ENCODE measurements around the gene SLC25A47. TPM values are rescaled to one million over a fixed set of nuclear protein-coding genes. Genes with fewer than 3 reads are reported as not detected.

The SLC25A47 gene
- total and polyA plus RNA-seq, 9 of the 15 experiments (the other 6 are each of a cell fraction or from before 2014, with no cell fraction given): 0.09 to 0.23 (median 0.22) TPM; not detected in 6

DNA sequence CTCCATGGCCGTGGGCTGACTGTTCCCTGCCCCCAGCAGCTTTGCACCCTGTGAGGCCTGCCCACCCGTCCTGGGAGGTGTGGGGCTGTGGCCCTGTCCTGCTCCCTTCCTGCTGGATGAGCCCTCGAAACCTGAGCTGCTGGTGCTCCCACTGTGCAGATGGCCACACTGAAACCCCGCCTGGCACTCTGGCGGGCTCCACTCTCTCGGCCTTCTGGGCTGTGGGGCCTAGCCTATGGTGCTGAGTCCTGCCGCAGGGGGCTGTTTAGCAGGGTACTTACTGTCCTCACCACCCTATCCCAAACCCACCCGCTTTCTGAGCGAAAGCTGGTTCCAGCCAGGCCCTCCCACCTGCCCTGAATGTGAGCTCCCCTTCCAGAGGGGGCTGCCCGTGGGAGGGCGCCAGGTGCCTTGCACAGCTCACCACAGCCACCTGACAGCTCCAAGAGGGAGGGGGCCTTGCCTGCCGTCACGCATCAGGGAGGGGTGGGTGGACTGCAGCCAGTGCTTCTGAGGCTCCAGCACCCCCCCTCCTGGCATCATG is 7.3 kb downstream of the SLC25A47 start:
- Histone ChIP-seq H4K20me1 (replicated peaks; ENCODE audit: control insufficient read depth, insufficient read depth, low read length) (peaks cover 9% of the 10 kb centered on the region; the same call in 1 of the 2 replicates), H2AFZ (ENCODE audit: low read depth, low read length) (no peak overlapping the region), H3K9me1 (ENCODE audit: control insufficient read depth, insufficient read depth, low read length) (no peaks in the 10 kb centered on the region), H3K27me3 (ENCODE audit: control insufficient read depth in 2 of 2, insufficient read depth in 2 of 2, low read length in 2 of 2) (no peaks in the 10 kb centered on the region), H3K4me3 (no peak overlapping the region), H3K9me3 (replicated peaks; ENCODE audit: control insufficient read depth, insufficient read depth, low read depth, low read length) (no peaks in the 10 kb centered on the region), H3K36me3 (ENCODE audit: control insufficient read depth, insufficient read depth, low read length) (peaks cover 18% of the 10 kb centered on the region; the same call in 2 of the 3 replicates), H3K27ac (ENCODE audit: extremely low read depth, low read depth, low read length) (no peak overlapping the region), H3K79me2 (ENCODE audit: control insufficient read depth, insufficient read depth, low read length) (no peaks in the 10 kb centered on the region), H3K9ac (ENCODE audit: insufficient read depth in 1 of 2, low read depth in 2 of 2, low read length in 2 of 2) (no peak overlapping the region; a peak in 1 of 4 replicates), H3K4me2 (ENCODE audit: insufficient read depth, low read length) (no peak overlapping the region), H3K4me1 (replicated peaks in 1 of 2; ENCODE audit: control insufficient read depth in 2 of 2, insufficient read depth in 2 of 2, low read length in 2 of 2) (peaks cover 0 to 38% of the 10 kb centered on the region in 2 experiments; a peak in 2 of 5 replicates)
- FAIRE-seq: no peak
- intact Hi-C loops (cut with micrococcal nuclease) (no loop called here), in situ Hi-C loops (cut with MboI) (no loop called here)
- ChIA-PET CTCF (ENCODE audit: low intra/inter-chr PET ratio) (no interaction called here), POLR2A (interaction anchor here (0.5 to 5.7 kb wide), 7 partner anchors 8 to 343 kb away, joined by 3 to 29 read pairs (median 4); partner anchors contain the start of gene SLC25A47)
- ATAC-seq: no peak
- TF ChIP-seq POLR2G (IDR thresholded peaks at IDR 0.05; ENCODE audit: low read depth, low read length): peak; percentile 57
- TF ChIP-seq, protein P1, sequence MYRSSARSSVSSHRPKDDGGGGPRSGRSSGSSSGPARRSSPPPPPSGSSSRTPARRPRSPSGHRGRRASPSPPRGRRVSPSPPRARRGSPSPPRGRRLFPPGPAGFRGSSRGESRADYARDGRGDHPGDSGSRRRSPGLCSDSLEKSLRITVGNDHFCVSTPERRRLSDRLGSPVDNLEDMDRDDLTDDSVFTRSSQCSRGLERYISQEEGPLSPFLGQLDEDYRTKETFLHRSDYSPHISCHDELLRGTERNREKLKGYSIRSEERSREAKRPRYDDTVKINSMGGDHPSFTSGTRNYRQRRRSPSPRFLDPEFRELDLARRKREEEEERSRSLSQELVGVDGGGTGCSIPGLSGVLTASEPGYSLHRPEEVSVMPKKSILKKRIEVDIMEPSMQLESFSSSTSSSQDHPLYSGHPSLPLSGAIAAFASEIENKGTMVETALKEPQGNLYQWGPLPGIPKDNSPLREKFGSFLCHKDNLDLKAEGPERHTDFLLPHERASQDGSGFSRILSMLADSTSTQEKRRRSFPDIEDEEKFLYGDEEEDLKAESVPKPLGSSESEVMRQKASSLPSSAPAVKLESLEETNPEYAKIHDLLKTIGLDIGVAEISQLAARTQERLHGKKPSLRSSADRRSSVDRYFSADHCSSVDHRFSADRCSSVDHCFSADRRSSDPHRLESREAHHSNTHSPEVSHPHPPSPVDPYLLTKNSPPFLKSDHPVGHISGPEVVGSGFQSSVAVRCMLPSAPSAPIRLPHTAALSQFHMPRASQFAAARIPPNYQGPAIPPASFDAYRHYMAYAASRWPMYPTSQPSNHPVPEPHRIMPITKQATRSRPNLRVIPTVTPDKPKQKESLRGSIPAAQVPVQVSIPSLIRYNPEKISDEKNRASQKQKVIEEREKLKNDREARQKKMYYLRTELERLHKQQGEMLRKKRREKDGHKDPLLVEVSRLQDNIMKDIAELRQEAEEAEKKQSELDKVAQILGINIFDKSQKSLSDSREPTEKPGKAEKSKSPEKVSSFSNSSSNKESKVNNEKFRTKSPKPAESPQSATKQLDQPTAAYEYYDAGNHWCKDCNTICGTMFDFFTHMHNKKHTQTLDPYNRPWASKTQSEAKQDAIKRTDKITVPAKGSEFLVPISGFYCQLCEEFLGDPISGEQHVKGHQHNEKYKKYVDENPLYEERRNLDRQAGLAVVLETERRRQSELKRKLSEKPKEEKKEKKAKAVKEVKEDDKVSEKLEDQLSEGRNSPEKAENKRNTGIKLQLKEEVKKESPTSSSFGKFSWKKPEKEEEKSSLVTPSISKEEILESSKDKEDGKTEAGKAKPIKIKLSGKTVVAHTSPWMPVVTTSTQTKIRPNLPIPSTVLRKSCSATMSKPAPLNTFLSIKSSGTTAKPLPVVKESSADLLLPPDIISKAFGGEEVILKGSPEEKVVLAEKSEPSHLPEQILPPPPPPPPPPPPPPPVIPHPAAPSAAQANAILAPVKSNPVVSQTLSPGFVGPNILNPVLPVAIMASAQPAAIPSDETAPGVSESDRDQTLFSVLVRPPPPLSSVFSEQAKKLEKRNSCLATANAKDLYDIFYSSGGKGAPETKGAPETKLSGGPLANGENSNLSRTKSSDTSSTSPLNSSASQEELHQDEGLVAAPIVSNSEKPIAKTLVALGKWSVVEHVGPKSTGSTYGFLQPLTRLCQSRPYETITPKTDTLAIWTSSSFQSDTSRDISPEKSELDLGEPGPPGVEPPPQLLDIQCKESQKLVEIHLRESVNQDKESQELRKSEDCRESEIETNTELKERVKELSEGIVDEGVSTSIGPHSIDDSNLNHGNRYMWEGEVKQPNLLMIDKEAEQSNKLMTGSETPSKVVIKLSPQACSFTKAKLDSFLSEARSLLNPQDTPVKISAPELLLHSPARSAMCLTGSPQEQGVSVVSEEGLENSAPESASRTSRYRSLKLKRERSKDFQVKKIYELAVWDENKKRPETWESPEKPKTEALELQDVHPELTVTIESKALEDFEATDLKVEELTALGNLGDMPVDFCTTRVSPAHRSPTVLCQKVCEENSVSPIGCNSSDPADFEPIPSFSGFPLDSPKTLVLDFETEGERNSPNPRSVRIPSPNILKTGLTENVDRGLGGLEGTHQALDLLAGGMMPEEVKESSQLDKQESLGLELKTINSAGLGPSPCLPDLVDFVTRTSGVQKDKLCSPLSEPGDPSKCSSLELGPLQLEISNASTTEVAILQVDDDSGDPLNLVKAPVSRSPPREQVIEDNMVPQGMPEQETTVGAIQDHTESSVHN (IDR thresholded peaks at IDR 0.05; ENCODE audit: borderline replicate concordance in 1 of 2, low read depth in 1 of 2): no peak
- TF ChIP-seq, protein P2, sequence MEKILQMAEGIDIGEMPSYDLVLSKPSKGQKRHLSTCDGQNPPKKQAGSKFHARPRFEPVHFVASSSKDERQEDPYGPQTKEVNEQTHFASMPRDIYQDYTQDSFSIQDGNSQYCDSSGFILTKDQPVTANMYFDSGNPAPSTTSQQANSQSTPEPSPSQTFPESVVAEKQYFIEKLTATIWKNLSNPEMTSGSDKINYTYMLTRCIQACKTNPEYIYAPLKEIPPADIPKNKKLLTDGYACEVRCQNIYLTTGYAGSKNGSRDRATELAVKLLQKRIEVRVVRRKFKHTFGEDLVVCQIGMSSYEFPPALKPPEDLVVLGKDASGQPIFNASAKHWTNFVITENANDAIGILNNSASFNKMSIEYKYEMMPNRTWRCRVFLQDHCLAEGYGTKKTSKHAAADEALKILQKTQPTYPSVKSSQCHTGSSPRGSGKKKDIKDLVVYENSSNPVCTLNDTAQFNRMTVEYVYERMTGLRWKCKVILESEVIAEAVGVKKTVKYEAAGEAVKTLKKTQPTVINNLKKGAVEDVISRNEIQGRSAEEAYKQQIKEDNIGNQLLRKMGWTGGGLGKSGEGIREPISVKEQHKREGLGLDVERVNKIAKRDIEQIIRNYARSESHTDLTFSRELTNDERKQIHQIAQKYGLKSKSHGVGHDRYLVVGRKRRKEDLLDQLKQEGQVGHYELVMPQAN (IDR thresholded peaks at IDR 0.05; ENCODE audit: borderline replicate concordance): no peak
- TF ChIP-seq, protein P3, sequence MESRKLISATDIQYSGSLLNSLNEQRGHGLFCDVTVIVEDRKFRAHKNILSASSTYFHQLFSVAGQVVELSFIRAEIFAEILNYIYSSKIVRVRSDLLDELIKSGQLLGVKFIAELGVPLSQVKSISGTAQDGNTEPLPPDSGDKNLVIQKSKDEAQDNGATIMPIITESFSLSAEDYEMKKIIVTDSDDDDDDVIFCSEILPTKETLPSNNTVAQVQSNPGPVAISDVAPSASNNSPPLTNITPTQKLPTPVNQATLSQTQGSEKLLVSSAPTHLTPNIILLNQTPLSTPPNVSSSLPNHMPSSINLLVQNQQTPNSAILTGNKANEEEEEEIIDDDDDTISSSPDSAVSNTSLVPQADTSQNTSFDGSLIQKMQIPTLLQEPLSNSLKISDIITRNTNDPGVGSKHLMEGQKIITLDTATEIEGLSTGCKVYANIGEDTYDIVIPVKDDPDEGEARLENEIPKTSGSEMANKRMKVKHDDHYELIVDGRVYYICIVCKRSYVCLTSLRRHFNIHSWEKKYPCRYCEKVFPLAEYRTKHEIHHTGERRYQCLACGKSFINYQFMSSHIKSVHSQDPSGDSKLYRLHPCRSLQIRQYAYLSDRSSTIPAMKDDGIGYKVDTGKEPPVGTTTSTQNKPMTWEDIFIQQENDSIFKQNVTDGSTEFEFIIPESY (CRISPR knock-in tag; IDR thresholded peaks at IDR 0.05): 0 out of 2 replicates have a peak, but pooled peaks have one; percentile 35
- DNase-seq (ENCODE audit: extremely low read depth in 1 of 4, low spot score in 3 of 4): no peak
- 63% methylated on average over 10 of the region's 13 CpGs for WGBS (ENCODE audit: insufficient coverage, low coverage, missing lambda C conversion rate)
- no TSS peak for BruUV-seq (replicated peaks)

Measured in K562 (cell line).